Activated CD8-positive, alpha-beta T cell treated with anti-CD3 and anti-CD28 coated beads for 36 hours (primary cell): ENCODE data around the gene TEK. TPM values are rescaled to one million over a fixed set of nuclear protein-coding genes. Genes with fewer than 3 reads are reported as not detected.
A peak's percentile ranks its signal among the peaks of the same experiment; 100 is the strongest.
"Not testable (repeated sequence)": the region's sequence is repeated elsewhere in the genome, so short reads cannot be mapped to it uniquely, and the experiment has no call there.

Experiments used
- ATAC-seq: fragments of 200-7000 bp; cut with Tn5 transposase; one replicate; pipeline ENCODE4 v1.10.0; 2021; ENCODE audit warnings: mild to moderate bottlenecking, moderate library complexity
- CTCF ChIA-PET: fragments of 350-600 bp; sonication (Branson Sonifier 250); formaldehyde crosslinking; loops from one replicate; lab custom pipeline; 2021; ENCODE audit warnings: antibody characterized with exemption; lab: Charles Lee
- POLR2A ChIA-PET: fragments of 350-600 bp; sonication (Branson Sonifier 250); formaldehyde crosslinking; loops from one replicate; lab custom pipeline; 2021; ENCODE audit warnings: antibody characterized with exemption; lab: Charles Lee
- DNase-seq: peaks from one replicate; pipeline ENCODE4 v3.0.0-alpha.2; 2020
- H3K27ac Mint-ChIP-seq: one replicate; pipeline ENCODE4 v1.8.0; 2021; ENCODE audit warnings: mild to moderate bottlenecking, mixed read lengths
- H3K27me3 Mint-ChIP-seq: one replicate; pipeline ENCODE4 v1.8.0; 2021; ENCODE audit warnings: mixed read lengths
- H3K36me3 Mint-ChIP-seq: one replicate; pipeline ENCODE4 v1.8.0; 2021; ENCODE audit warnings: low read depth, mixed read lengths
- H3K4me1 Mint-ChIP-seq: one replicate; pipeline ENCODE4 v1.8.0; 2021; ENCODE audit warnings: low read depth, mixed read lengths
- H3K4me3 Mint-ChIP-seq: one replicate; pipeline ENCODE4 v1.8.0; 2021; ENCODE audit warnings: mild to moderate bottlenecking, moderate library complexity, mixed read lengths
- H3K9me3 Mint-ChIP-seq: one replicate; pipeline ENCODE4 v1.8.0; 2021; ENCODE audit warnings: mixed read lengths
- CTCF ChIP-seq: fragments of 200-600 bp; IDR thresholded peaks from one replicate; pipeline ENCODE4 v1.8.0; 2022; ENCODE audit warnings: antibody characterized with exemption, mild to moderate bottlenecking
- intact Hi-C: fragments of 100-400 bp; cut with micrococcal nuclease; formaldehyde crosslinking; loops from one replicate; pipeline ENCODE4 v1.10.0; 2022
- total RNA-seq, 2 experiments: library from RNA; stranded (reverse); gene quantifications; one replicate each; pipeline ENCODE4 v1.2.3, GENCODE V29; 2021

The TEK gene
- total RNA-seq, 2 experiments from 2014 or later, result not detected

GRCh38 chr9:27212621-27213020 is 103.6 kb downstream of the TEK start:
- no peaks in the 10 kb centered on the region for H3K27me3 Mint-ChIP-seq
- no peak overlapping the region for H3K4me3 Mint-ChIP-seq
- H3K4me1 Mint-ChIP-seq, result no peaks in the 10 kb centered on the region
- ATAC-seq (no peak), DNase-seq (no peak)
- TF ChIP-seq CTCF, result no peak
- H3K27ac Mint-ChIP-seq, result no peak overlapping the region
- ChIA-PET POLR2A (no interaction called here), CTCF (no interaction called here)
- no peaks in the 10 kb centered on the region for H3K9me3 Mint-ChIP-seq
- H3K36me3 Mint-ChIP-seq, result no peaks in the 10 kb centered on the region
- intact Hi-C loops, result no loop called here

GRCh38 chr9:27227192-27227591 is 118.2 kb downstream of the TEK start:
- ATAC-seq (no peak), DNase-seq (no peak)
- Mint-ChIP-seq H3K9me3 (no peaks in the 10 kb centered on the region), H3K27me3 (no peaks in the 10 kb centered on the region), H3K4me1 (no peaks in the 10 kb centered on the region), H3K36me3 (no peaks in the 10 kb centered on the region), H3K4me3 (no peak overlapping the region), H3K27ac (no peak overlapping the region)
- ChIA-PET POLR2A (no interaction called here), CTCF (no interaction called here)
- TF ChIP-seq CTCF, result no peak
- intact Hi-C loops, result no loop called here

- H3K27ac Mint-ChIP-seq, DNase-seq, ATAC-seq, H3K4me3 Mint-ChIP-seq, H3K4me1 Mint-ChIP-seq, H3K36me3 Mint-ChIP-seq, intact Hi-C loops, CTCF ChIA-PET, POLR2A ChIA-PET, H3K9me3 Mint-ChIP-seq, H3K27me3 Mint-ChIP-seq: not testable (repeated sequence)
Measured at GRCh38 chr9:27239648-27240047, 130.6 kb downstream of the TEK start.

- peak; percentile 2 for TF ChIP-seq CTCF
- Mint-ChIP-seq H3K27me3 (peaks cover 1% of the 10 kb centered on the region), H3K36me3 (no peaks in the 10 kb centered on the region), H3K27ac (no peak overlapping the region), H3K9me3 (no peaks in the 10 kb centered on the region), H3K4me1 (no peaks in the 10 kb centered on the region), H3K4me3 (no peak overlapping the region)
- ChIA-PET CTCF (interaction anchor here (1.3 to 1.5 kb wide), 2 partner anchors 85 to 201 kb away, joined by 3 read pairs; no protein-coding TSS in a partner anchor), POLR2A (no interaction called here)
- intact Hi-C loops, result no loop called here
- peak; percentile 38 for DNase-seq
- peak; percentile 42 for ATAC-seq
Measured at GRCh38 chr9:27247756-27248155, 138.7 kb downstream of the TEK start.

GRCh38 chr9:27248702-27249101 is 139.7 kb downstream of the TEK start:
- Mint-ChIP-seq H3K9me3 (no peaks in the 10 kb centered on the region), H3K27me3 (peaks cover 1% of the 10 kb centered on the region), H3K4me3 (no peak overlapping the region), H3K36me3 (no peaks in the 10 kb centered on the region), H3K27ac (no peak overlapping the region), H3K4me1 (no peaks in the 10 kb centered on the region)
- ATAC-seq (no peak), DNase-seq (no peak)
- CTCF ChIA-PET, result interaction anchor here (1.0 kb wide), 1 partner anchor 28 kb away, joined by 4 read pairs; no protein-coding TSS in a partner anchor
- POLR2A ChIA-PET, result no interaction called here
- no peak for TF ChIP-seq CTCF
- intact Hi-C loops, result no loop called here

- H3K27ac Mint-ChIP-seq, result no peak overlapping the region
- no peak for DNase-seq
- ATAC-seq, result no peak
- no peak overlapping the region for H3K4me3 Mint-ChIP-seq
- H3K4me1 Mint-ChIP-seq, result no peaks in the 10 kb centered on the region
- H3K9me3 Mint-ChIP-seq, result no peaks in the 10 kb centered on the region
- TF ChIP-seq CTCF, result no peak
- H3K27me3 Mint-ChIP-seq, result peaks cover 1% of the 10 kb centered on the region
- ChIA-PET POLR2A (no interaction called here), CTCF (interaction anchor here (0.8 kb wide), 1 partner anchor 18 kb away, joined by 3 read pairs; no protein-coding TSS in a partner anchor)
- H3K36me3 Mint-ChIP-seq, result no peaks in the 10 kb centered on the region
- intact Hi-C loops, result no loop called here
Measured at GRCh38 chr9:27258662-27259061, 149.6 kb downstream of the TEK start.
